Esophagus squamous epithelium (tissue), 4 donors: ENCODE data around the gene ZBTB14.

Experiments used
- CTCF ChIP-seq, 6 experiments: fragments of 450-650 bp in 4 of 6; fragments of 200-600 bp in 2 of 6; sonication (generic) in 2 of 6; IDR thresholded peaks; one replicate each; pipeline ENCODE4 v1.5.1; 2016 to 2019; ENCODE audit warnings: antibody characterized with exemption in 6 of 6, mild to moderate bottlenecking in 4 of 6, moderate library complexity in 4 of 6
- POLR2A ChIP-seq, 4 donors: fragments of 450-650 bp; IDR thresholded peaks; one replicate each; pipeline ENCODE4 v1.6.1; 2017; ENCODE audit warnings: antibody characterized with exemption in 4 of 4, mild to moderate bottlenecking in 4 of 4, moderate library complexity in 3 of 4

DNA sequence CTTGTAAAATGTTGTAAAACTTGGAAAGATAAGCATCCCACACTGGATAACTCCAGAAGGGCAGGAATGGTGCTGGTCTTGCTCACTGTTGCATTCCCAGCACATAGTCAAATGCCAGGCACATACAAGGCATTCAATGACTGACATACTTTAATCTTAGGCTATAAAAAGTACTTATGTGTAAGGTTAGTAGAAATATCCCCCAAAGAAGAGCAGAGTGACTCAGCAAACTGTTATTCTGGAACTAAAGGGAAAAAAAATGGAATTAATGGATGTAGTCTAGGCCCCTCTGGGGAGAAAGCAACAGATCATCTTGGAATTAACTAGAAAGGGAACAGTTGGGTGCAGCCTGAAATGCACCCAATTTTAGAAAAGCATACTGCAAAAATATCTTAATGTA is 9.0 kb downstream of the ZBTB14 start:
- TF ChIP-seq CTCF (IDR thresholded peaks at IDR 0.05) (no peak), POLR2A (IDR thresholded peaks at IDR 0.05) (no peak)
